Stimulated activated CD4-positive, alpha-beta T cell treated with anti-CD3 and anti-CD28 coated beads, TNF-alpha, amount 100 ng/mL, for 1 hour (primary cell): ENCODE data around the gene ADARB1.

Experiments used
- DNase-seq, 3 donors: peaks; one replicate each; pipeline ENCODE4 v3.0.0-alpha.2; 2020; ENCODE audit warnings: low read depth in 3 of 3, low spot score in 1 of 3

ADARB1 gene

GRCh38 chr21:45113543-45113942, 39.2 kb downstream of the ADARB1 start:
- DNase-seq, result no peak

GRCh38 chr21:45114072-45114471, 39.7 kb downstream of the ADARB1 start:
- DNase-seq, result no peak

- no peak for DNase-seq
These were observed 40.1 kb downstream of the ADARB1 start for GRCh38 chr21:45114475-45114874.

GRCh38 chr21:45115141-45115540, 40.8 kb downstream of the ADARB1 start:
- no peak for DNase-seq

GRCh38 chr21:45116066-45116465, 41.7 kb downstream of the ADARB1 start:
- DNase-seq, result no peak

- DNase-seq, result no peak
These were observed 42.9 kb downstream of the ADARB1 start for GRCh38 chr21:45117314-45117713.

GRCh38 chr21:45118099-45118498, 43.7 kb downstream of the ADARB1 start:
- no peak for DNase-seq

GRCh38 chr21:45119812-45120211, 45.4 kb downstream of the ADARB1 start:
- DNase-seq, result no peak

- DNase-seq, result no peak
These were observed 46.6 kb downstream of the ADARB1 start for GRCh38 chr21:45120975-45121374.

GRCh38 chr21:45122030-45122429, 47.6 kb downstream of the ADARB1 start:
- no peak for DNase-seq

- DNase-seq, result no peak
These were observed 48.2 kb downstream of the ADARB1 start for GRCh38 chr21:45122432-45123132.

- no peak for DNase-seq
These were observed 49.1 kb downstream of the ADARB1 start for GRCh38 chr21:45123440-45123839.

GRCh38 chr21:45124596-45124995, 50.2 kb downstream of the ADARB1 start:
- no peak for DNase-seq

GRCh38 chr21:45125357-45125756, 51.0 kb downstream of the ADARB1 start:
- no peak for DNase-seq

- DNase-seq, result no peak
These were observed 51.8 kb downstream of the ADARB1 start for GRCh38 chr21:45126204-45126626.

GRCh38 chr21:45126983-45127382, 52.6 kb downstream of the ADARB1 start:
- no peak for DNase-seq

- no peak for DNase-seq
These were observed 53.6 kb downstream of the ADARB1 start for GRCh38 chr21:45127937-45128336.

- DNase-seq, result peak; percentile 55 to 63 (median 61)
These were observed 54.3 kb downstream of the ADARB1 start for GRCh38 chr21:45128613-45129188.

GRCh38 chr21:45129189-45129923, 55.0 kb downstream of the ADARB1 start:
- no peak for DNase-seq

GRCh38 chr21:45130324-45130774, 56.0 kb downstream of the ADARB1 start:
- DNase-seq, result no peak

GRCh38 chr21:45131537-45131999, 57.2 kb downstream of the ADARB1 start:
- DNase-seq, result no peak
